ENCODE results near the gene GRIN3B.
A peak's percentile ranks its signal among the peaks of the same experiment; 100 is the strongest.

The GRIN3B gene

GRCh38 chr19:1032264-1032867 is 32.1 kb downstream of the GRIN3B start:
- Histone ChIP-seq H3K27ac (replicated peaks) (no peak overlapping the region), H3K4me3 (replicated peaks; ENCODE audit: insufficient read depth, low read length) (no peak overlapping the region), H3K27me3 (ENCODE audit: insufficient read depth, poor library complexity, severe bottlenecking) (no peaks in the 10 kb centered on the region)
- TF ChIP-seq CTCF (IDR thresholded peaks at IDR 0.05; ENCODE audit: insufficient read depth, low read length) (no peak), GABPA (IDR thresholded peaks at IDR 0.05; ENCODE audit: low read depth) (no peak), POLR2AphosphoS5 (IDR thresholded peaks at IDR 0.05; ENCODE audit: low read depth) (no peak), SPI1 (IDR thresholded peaks at IDR 0.05; ENCODE audit: borderline replicate concordance, low read depth) (no peak), REST (IDR thresholded peaks at IDR 0.05; ENCODE audit: insufficient replicate concordance, low read depth) (no peak)
- DNase-seq (ENCODE audit: low read depth in 1 of 2, low spot score in 1 of 2), result no peak

GRCh38 chr19:1035998-1036621 is 35.9 kb downstream of the GRIN3B start:
- Histone ChIP-seq H3K27ac (replicated peaks) (no peak overlapping the region), H3K4me3 (replicated peaks; ENCODE audit: insufficient read depth, low read length) (no peak overlapping the region), H3K27me3 (ENCODE audit: insufficient read depth, poor library complexity, severe bottlenecking) (no peaks in the 10 kb centered on the region)
- no peak for DNase-seq (ENCODE audit: low read depth in 1 of 2, low spot score in 1 of 2)
- TF ChIP-seq POLR2AphosphoS5 (IDR thresholded peaks at IDR 0.05; ENCODE audit: low read depth), result no peak
- TF ChIP-seq REST (IDR thresholded peaks at IDR 0.05; ENCODE audit: insufficient replicate concordance, low read depth), result no peak
- TF ChIP-seq GABPA (IDR thresholded peaks at IDR 0.05; ENCODE audit: low read depth), result no peak
- no peak for TF ChIP-seq SPI1 (IDR thresholded peaks at IDR 0.05; ENCODE audit: borderline replicate concordance, low read depth)
- TF ChIP-seq CTCF (IDR thresholded peaks at IDR 0.05; ENCODE audit: insufficient read depth, low read length), result no peak

- no peak overlapping the region for H3K4me3 ChIP-seq (replicated peaks; ENCODE audit: insufficient read depth, low read length)
- DNase-seq (ENCODE audit: low read depth in 1 of 2, low spot score in 1 of 2), result no peak
- no peaks in the 10 kb centered on the region for H3K27me3 ChIP-seq (ENCODE audit: insufficient read depth, poor library complexity, severe bottlenecking)
- no peak for TF ChIP-seq CTCF (IDR thresholded peaks at IDR 0.05; ENCODE audit: insufficient read depth, low read length)
- TF ChIP-seq POLR2AphosphoS5 (IDR thresholded peaks at IDR 0.05; ENCODE audit: low read depth), result no peak
- no peak for TF ChIP-seq REST (IDR thresholded peaks at IDR 0.05; ENCODE audit: insufficient replicate concordance, low read depth)
- TF ChIP-seq SPI1 (IDR thresholded peaks at IDR 0.05; ENCODE audit: borderline replicate concordance, low read depth), result no peak
- no peak for TF ChIP-seq GABPA (IDR thresholded peaks at IDR 0.05; ENCODE audit: low read depth)
- peak overlapping the region; percentile 75 for H3K27ac ChIP-seq (replicated peaks)
Measured at GRCh38 chr19:1037621-1038064, 37.4 kb downstream of the GRIN3B start.
